BLaER1 (cell line): ENCODE measurements around the gene SSX4B.
"Not testable (repeated sequence)": the region's sequence is repeated elsewhere in the genome, so short reads cannot be mapped to it uniquely, and the experiment has no call there.

Experiments used
- H3K27ac ChIP-seq: shearing (Covaris generic); formaldehyde crosslinking; 2 replicates; pipeline ENCODE4 v1.8.1; 2022
- H3K27me3 ChIP-seq: shearing (Covaris generic); formaldehyde crosslinking; 2 replicates; pipeline ENCODE4 v1.8.1; 2022
- H3K36me3 ChIP-seq: shearing (Covaris generic); formaldehyde crosslinking; 2 replicates; pipeline ENCODE4 v1.8.1; 2022
- H3K4me1 ChIP-seq: shearing (Covaris generic); formaldehyde crosslinking; 2 replicates; pipeline ENCODE4 v1.8.1; 2022
- H3K4me2 ChIP-seq: shearing (Covaris generic); formaldehyde crosslinking; 2 replicates; pipeline ENCODE4 v1.8.1; 2022
- H3K4me3 ChIP-seq: shearing (Covaris generic); formaldehyde crosslinking; 2 replicates; pipeline ENCODE4 v1.8.1; 2022
- H3K9ac ChIP-seq: shearing (Covaris generic); formaldehyde crosslinking; 2 replicates; pipeline ENCODE4 v1.8.1; 2022
- H3K9me3 ChIP-seq: shearing (Covaris generic); formaldehyde crosslinking; 2 replicates; pipeline ENCODE4 v1.8.1; 2022
- H4K20me1 ChIP-seq: shearing (Covaris generic); formaldehyde crosslinking; 2 replicates; pipeline ENCODE4 v1.8.1; 2022
- Cebpa-rat ChIP-seq: shearing (Covaris generic); IDR thresholded peaks from 2 replicates; pipeline ENCODE4 v1.8.1; 2022

Gene SSX4B, protein sequence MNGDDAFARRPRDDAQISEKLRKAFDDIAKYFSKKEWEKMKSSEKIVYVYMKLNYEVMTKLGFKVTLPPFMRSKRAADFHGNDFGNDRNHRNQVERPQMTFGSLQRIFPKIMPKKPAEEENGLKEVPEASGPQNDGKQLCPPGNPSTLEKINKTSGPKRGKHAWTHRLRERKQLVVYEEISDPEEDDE

DNA sequence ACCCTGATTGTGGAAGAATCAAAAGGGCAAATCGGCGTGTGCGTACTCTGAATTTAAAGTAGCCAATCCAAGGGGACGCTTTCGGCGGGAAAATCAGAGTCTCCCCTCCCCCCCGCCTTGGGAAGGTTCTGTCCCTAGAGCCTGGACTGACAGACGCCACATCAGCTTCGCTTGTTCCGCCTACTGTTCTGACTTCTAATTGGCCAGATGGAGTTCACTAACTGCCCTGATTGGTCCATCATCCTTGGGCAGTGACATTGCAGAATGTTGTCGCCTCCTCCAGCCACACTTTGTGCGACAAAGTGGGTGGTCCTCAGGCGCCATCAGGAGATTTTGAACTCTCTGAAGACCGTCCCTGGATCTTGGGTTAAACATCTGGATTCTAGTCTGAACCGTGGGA, at the start of gene SSX4B:
SSX4B (minus strand) TSS at position 101 of the 400 bp plus-strand sequence. CDS start 588 bp downstream, outside the sequence.
- H3K4me2 ChIP-seq, H3K4me3 ChIP-seq, H3K36me3 ChIP-seq, H3K27ac ChIP-seq, H3K27me3 ChIP-seq, H3K4me1 ChIP-seq, H4K20me1 ChIP-seq, H3K9me3 ChIP-seq, H3K9ac ChIP-seq: not testable (repeated sequence)

GRCh38 chrX:48460606-48461005, 48.8 kb upstream of the SSX4B start:
- Histone ChIP-seq H3K36me3 (peaks cover 68% of the 10 kb centered on the region), H3K9me3 (no peaks in the 10 kb centered on the region), H3K27me3 (peaks cover 49% of the 10 kb centered on the region), H3K4me3 (no peak overlapping the region), H3K27ac (no peak overlapping the region), H4K20me1 (0 out of 2 replicates have a peak, but pooled peaks cover 11% of the 10 kb centered on the region), H3K4me1 (peaks cover 15% of the 10 kb centered on the region), H3K4me2 (no peak overlapping the region), H3K9ac (no peak overlapping the region)
- no peak for TF ChIP-seq Cebpa-rat

GRCh38 chrX:48460031-48460430, 48.3 kb upstream of the SSX4B start:
- Histone ChIP-seq H3K9ac (no peak overlapping the region), H4K20me1 (0 out of 2 replicates have a peak, but pooled peaks cover 11% of the 10 kb centered on the region), H3K27me3 (peaks cover 53% of the 10 kb centered on the region), H3K4me1 (peaks cover 11% of the 10 kb centered on the region; the same call in 1 of the 2 replicates), H3K27ac (no peak overlapping the region), H3K4me3 (no peak overlapping the region), H3K36me3 (peaks cover 62% of the 10 kb centered on the region), H3K4me2 (no peak overlapping the region), H3K9me3 (no peaks in the 10 kb centered on the region)
- TF ChIP-seq Cebpa-rat = no peak

DNA sequence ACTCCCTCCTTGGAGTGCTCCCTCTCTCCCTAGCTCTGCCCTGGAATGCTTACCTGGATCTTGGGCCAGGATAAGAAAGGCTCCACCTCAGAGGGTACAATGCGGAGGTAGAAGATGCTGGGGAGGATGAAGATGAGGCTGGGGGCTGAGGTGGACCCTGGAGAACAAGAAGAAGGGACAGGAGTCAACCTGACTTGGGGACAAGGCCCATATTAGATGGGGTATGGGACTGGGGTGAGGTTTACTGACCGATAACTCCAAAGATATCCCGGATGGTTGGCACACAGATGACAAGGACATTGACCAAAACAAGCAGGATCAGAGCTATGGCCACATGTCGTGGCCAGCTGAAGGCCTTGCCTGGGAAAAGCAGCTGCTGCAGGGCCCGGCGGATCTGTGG, 47.7 kb upstream of the SSX4B start:
- peaks cover 11% of the 10 kb centered on the region; the same call in 1 of the 2 replicates for H3K4me1 ChIP-seq
- no peaks in the 10 kb centered on the region for H3K9me3 ChIP-seq
- no peak overlapping the region for H3K27ac ChIP-seq
- no peak overlapping the region for H3K9ac ChIP-seq
- peaks cover 60% of the 10 kb centered on the region for H3K36me3 ChIP-seq
- no peak for TF ChIP-seq Cebpa-rat
- H3K4me3 ChIP-seq = no peak overlapping the region
- no peak overlapping the region for H3K4me2 ChIP-seq
- H4K20me1 ChIP-seq = 0 out of 2 replicates have a peak, but pooled peaks cover 11% of the 10 kb centered on the region
- H3K27me3 ChIP-seq = peaks cover 59% of the 10 kb centered on the region

DNA sequence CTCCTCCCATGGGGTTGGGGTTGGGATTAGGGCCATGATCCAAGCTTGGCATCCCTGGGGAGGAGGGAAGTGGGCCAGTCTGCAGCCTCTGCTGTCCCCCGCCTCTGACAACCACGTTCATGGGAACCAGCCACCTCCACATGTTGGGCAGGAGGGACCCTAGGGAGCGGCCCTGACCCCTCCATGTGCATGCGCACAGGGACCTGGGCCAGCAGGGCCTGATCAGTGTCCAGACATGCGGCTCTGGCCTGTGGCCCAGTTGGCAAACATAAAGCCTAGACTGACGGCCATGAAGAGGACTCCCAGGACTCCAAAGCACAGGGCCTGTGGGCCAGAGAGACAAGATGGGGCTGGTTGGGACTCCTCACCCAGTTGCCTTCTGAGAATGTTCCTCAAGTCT, 47.0 kb upstream of the SSX4B start:
- Histone ChIP-seq H3K4me2 (no peak overlapping the region), H3K36me3 (peaks cover 60% of the 10 kb centered on the region), H3K9me3 (no peaks in the 10 kb centered on the region), H3K27ac (no peak overlapping the region), H3K4me1 (peaks cover 11% of the 10 kb centered on the region; the same call in 1 of the 2 replicates), H3K27me3 (peaks cover 65% of the 10 kb centered on the region), H3K9ac (no peak overlapping the region), H4K20me1 (0 out of 2 replicates have a peak, but pooled peaks cover 11% of the 10 kb centered on the region), H3K4me3 (no peak overlapping the region)
- TF ChIP-seq Cebpa-rat = no peak

GRCh38 chrX:48456628-48457331, 45.0 kb upstream of the SSX4B start:
- Histone ChIP-seq H3K4me2 (no peak overlapping the region), H3K9me3 (no peaks in the 10 kb centered on the region), H4K20me1 (0 out of 2 replicates have a peak, but pooled peaks cover 4% of the 10 kb centered on the region), H3K4me1 (peaks cover under 1% of the 10 kb centered on the region; the same call in 1 of the 2 replicates), H3K9ac (no peak overlapping the region), H3K27me3 (peaks cover 62% of the 10 kb centered on the region), H3K27ac (no peak overlapping the region), H3K4me3 (no peak overlapping the region), H3K36me3 (peaks cover 44% of the 10 kb centered on the region)
- TF ChIP-seq Cebpa-rat = no peak

GRCh38 chrX:48451708-48452107, 39.9 kb upstream of the SSX4B start:
- no peaks in the 10 kb centered on the region for H3K36me3 ChIP-seq
- H3K4me2 ChIP-seq = no peak overlapping the region
- no peaks in the 10 kb centered on the region for H3K4me1 ChIP-seq
- peaks cover 58% of the 10 kb centered on the region for H3K27me3 ChIP-seq
- no peak overlapping the region for H3K9ac ChIP-seq
- H3K27ac ChIP-seq = no peak overlapping the region
- no peak for TF ChIP-seq Cebpa-rat
- H4K20me1 ChIP-seq = no peaks in the 10 kb centered on the region
- no peak overlapping the region for H3K4me3 ChIP-seq
- H3K9me3 ChIP-seq = no peaks in the 10 kb centered on the region

- Histone ChIP-seq H3K27ac (no peak overlapping the region), H3K9me3 (no peaks in the 10 kb centered on the region), H3K4me1 (no peaks in the 10 kb centered on the region), H3K4me2 (no peak overlapping the region), H3K36me3 (no peaks in the 10 kb centered on the region), H3K27me3 (peaks cover 54% of the 10 kb centered on the region), H4K20me1 (no peaks in the 10 kb centered on the region), H3K4me3 (no peak overlapping the region), H3K9ac (no peak overlapping the region)
- no peak for TF ChIP-seq Cebpa-rat
Observed at GRCh38 chrX:48450076-48450475, 38.3 kb upstream of the SSX4B start.

- not testable (repeated sequence) for H3K36me3 ChIP-seq, H3K9me3 ChIP-seq, H3K27ac ChIP-seq, H3K9ac ChIP-seq, H4K20me1 ChIP-seq, H3K4me1 ChIP-seq, H3K4me3 ChIP-seq, H3K4me2 ChIP-seq
- H3K27me3 ChIP-seq = peaks cover 56% of the 10 kb centered on the region
Observed at GRCh38 chrX:48447201-48447600, 35.4 kb upstream of the SSX4B start.

DNA sequence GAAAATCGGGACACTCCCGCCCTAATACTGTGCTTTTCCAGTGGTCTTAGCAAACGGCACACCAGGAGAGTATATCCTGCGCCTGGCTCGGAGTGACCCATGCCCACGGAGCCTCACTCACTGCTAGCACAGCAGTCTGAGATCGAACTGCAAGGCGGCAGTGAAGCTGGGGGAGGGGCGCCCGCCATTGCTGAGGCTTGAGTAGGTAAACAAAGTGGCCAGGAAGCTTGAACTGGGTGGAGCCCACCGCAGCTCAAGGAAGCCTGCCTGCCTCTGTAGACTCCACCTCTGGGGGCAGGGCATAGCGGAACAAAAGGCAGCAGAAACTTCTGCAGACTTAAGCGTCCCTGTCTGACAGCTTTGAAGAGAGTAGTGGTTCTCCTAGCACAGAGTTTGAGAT, 22.0 kb upstream of the SSX4B start:
- Histone ChIP-seq H3K9me3 (peaks cover 25% of the 10 kb centered on the region), H3K27me3 (peaks cover 14% of the 10 kb centered on the region; the same call in 1 of the 2 replicates)
- not testable (repeated sequence) for H3K36me3 ChIP-seq, H3K9ac ChIP-seq, H3K27ac ChIP-seq, H4K20me1 ChIP-seq, H3K4me1 ChIP-seq, H3K4me2 ChIP-seq, H3K4me3 ChIP-seq

- H3K27ac ChIP-seq, H3K9ac ChIP-seq, H3K4me3 ChIP-seq, H3K36me3 ChIP-seq, H4K20me1 ChIP-seq, H3K4me1 ChIP-seq, H3K4me2 ChIP-seq: not testable (repeated sequence)
- Histone ChIP-seq H3K9me3 (peaks cover 23% of the 10 kb centered on the region), H3K27me3 (peaks cover 18% of the 10 kb centered on the region; the same call in 1 of the 2 replicates)
Observed at GRCh38 chrX:48430166-48430565, 18.4 kb upstream of the SSX4B start.

DNA sequence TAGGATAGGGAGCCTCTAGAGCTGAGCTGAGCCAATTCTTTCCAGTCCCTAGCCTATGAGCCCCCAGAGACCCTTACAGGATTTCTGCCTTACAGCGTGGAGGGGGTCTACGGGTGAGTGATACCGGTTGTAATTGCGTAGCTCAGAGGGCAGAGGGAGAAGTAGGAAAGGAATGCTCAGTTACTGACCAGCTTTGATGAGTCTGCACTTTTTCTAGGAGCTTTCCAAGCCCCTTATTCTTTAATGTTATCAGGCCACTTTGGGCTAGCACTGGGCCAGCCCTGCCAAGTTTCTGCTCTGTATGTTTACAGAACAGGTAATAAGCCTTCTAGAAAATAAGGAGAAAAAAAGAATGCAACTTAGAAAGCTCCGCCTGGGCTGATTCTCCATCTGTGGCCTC, 17.8 kb upstream of the SSX4B start:
- not testable (repeated sequence) for H3K36me3 ChIP-seq, H3K4me2 ChIP-seq, H4K20me1 ChIP-seq, H3K9ac ChIP-seq, H3K4me1 ChIP-seq, H3K4me3 ChIP-seq, H3K27ac ChIP-seq
- H3K9me3 ChIP-seq = peaks cover 22% of the 10 kb centered on the region
- peaks cover 18% of the 10 kb centered on the region; the same call in 1 of the 2 replicates for H3K27me3 ChIP-seq

GRCh38 chrX:48427027-48427716, 15.4 kb upstream of the SSX4B start:
- H3K27me3 ChIP-seq = peaks cover 18% of the 10 kb centered on the region; the same call in 1 of the 2 replicates
- H3K36me3 ChIP-seq, H3K4me3 ChIP-seq, H3K4me2 ChIP-seq, H3K27ac ChIP-seq, H3K9ac ChIP-seq, H4K20me1 ChIP-seq, H3K9me3 ChIP-seq, H3K4me1 ChIP-seq: not testable (repeated sequence)

DNA sequence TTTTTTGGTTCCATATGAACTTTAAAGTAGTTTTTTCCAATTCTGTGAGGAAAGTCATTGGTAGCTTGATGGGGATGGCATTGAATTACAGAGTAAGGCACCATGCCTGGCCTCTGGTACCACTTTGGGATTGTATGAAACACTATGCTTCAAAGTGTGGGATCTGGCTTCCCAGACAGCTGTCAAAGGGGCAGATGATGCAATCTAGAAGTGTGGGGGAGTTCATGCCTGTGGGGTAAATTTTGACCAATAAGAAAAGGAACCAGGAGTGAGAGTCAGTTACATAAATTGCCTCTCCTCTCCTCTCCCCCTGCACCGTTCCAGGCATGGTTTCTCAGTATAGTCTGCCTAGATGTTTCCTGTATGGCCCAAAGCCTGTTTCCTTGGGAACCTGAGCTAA, 13.9 kb downstream of the SSX4B start:
- H3K9me3 ChIP-seq, H3K36me3 ChIP-seq, H3K9ac ChIP-seq, H4K20me1 ChIP-seq, H3K4me2 ChIP-seq, H3K27me3 ChIP-seq, H3K27ac ChIP-seq, H3K4me1 ChIP-seq, H3K4me3 ChIP-seq: not testable (repeated sequence)
